ENCODE measurements around the gene MRPL3.

Gene MRPL3

DNA sequence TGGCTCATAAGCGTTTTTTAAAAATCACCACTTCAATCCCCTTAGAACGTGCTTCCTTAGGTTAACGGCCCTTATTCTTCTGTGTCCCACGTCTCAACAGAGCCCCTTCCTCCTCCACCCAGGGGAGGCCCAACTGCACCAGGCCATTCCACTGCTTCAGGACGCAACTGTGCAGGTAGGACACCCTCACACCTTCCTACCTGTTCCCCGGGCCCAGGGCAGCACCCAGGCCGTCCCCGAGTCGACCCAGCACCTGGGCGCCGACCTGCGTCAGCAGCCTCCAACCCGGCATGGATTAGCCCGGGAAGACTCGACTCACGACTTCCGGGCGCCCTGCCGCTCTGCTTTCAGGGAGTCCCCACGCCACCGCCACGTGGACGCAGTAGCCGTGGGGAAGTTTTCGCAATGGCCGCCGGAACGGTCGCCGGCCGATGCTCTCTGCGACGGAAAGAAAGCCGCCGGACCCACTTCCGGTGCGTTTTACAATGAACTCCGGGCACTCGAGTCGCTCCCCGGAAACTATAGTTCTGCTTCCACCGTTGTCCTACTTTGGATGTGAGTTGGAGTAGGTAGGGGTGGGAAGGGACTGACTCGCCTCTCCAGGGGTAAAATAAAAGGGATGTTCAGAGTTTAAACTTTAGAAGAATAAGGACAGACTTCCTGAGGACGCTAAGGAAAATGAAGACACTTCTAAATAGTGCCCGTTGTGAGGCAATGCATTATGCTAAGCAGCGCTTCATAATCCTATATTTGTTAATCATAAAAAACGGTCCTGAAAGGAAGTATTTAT is at the start of gene MRPL3:
TSS of gene MRPL3 (minus strand) at position 442 of the 790 bp plus-strand sequence. CDS start at position 292, 150 bp downstream.
- peak; percentile 96 for DNase-seq

DNA sequence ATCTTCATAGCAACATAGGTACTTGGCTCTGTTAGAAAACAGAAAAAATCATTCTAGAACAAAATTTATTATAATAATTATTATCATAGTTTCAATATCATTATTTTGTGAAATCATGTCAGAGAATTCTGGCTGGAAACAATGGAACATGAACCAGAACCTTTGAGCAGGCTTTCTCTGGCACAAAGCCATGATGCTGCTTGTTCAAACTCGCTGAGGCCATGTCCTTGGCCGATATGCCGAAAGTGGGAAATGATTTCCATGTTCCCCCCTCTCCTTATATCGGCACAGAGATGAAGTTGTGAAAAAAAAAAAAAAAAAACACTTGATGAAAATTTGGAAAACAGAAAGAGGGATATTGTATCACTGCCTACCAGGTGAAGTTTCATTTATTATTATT is 49.0 kb upstream of the MRPL3 start:
- no peak for DNase-seq

DNA sequence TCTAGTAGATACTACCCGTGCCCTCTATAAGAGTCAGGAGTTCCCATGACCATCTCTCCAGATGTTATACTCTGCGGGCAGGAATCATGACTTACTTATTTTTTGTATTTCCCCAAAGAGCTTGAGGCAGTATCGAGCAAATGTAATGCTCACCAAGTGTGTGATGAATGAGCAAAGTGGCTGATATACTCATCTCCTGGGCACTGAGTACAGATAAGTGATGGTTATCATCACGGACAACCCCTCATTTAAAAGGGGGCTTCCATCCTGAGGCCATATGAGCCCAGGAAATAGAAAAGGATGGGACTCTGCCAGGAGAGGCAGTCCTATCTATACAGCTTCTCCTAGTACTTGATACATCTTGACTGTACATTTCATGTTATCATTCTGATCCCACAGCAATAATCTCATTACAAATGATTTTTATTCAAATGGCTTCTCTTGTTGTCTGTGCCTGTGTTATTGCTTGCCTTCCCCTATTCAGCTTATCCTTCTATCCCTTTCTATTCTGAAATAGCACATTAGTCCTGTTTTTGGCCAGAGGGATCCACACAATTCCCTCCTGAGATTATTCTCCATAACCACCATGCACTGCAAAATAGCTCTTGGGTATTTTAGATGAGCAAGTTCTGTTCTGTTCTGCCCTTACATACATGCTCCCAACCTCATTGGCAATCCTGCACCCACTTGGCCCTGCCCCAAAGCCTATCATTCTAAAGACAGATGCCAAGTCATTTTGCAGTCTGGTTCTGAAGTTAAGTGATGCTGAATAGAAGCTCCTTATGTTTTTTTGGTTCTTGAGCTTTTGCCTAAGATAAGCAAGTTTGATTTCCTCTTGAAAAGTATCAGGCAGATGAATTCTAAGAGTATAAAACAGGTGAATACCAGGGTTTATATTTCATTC is 48.0 kb upstream of the MRPL3 start:
- no peak for DNase-seq

- peak; percentile 38 for DNase-seq
Observed at GRCh38 chr3:131549340-131549739, 46.6 kb upstream of the MRPL3 start.

GRCh38 chr3:131547585-131547984 is 44.8 kb upstream of the MRPL3 start:
- DNase-seq: no peak

- DNase-seq: no peak
Observed at GRCh38 chr3:131546441-131546840, 43.7 kb upstream of the MRPL3 start.

GRCh38 chr3:131544557-131544956 is 41.8 kb upstream of the MRPL3 start:
- DNase-seq: no peak

GRCh38 chr3:131543714-131544113 is 40.9 kb upstream of the MRPL3 start:
- no peak for DNase-seq

DNA sequence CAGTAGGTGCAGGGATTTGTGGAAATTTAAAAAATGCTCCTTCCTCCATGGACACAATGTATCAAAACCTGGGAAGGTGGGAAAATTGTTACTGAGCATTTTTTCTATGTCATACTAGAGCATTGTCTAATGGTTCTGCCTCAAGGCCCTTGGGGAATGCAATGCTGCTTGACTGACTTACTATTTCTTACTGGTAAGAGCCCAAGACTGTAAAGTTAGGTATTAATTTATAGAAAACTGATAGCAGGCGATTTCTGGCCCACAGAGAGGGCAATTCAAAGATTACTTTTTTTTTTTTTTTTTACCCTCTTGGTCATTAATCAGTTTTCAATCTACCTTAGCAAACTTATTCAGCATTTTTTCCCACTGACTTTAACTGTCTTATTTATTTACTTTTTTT is 38.5 kb upstream of the MRPL3 start:
- no peak for DNase-seq

GRCh38 chr3:131540821-131541220 is 38.0 kb upstream of the MRPL3 start:
- DNase-seq: no peak

- DNase-seq: no peak
Observed at GRCh38 chr3:131540143-131540542, 37.4 kb upstream of the MRPL3 start.

DNA sequence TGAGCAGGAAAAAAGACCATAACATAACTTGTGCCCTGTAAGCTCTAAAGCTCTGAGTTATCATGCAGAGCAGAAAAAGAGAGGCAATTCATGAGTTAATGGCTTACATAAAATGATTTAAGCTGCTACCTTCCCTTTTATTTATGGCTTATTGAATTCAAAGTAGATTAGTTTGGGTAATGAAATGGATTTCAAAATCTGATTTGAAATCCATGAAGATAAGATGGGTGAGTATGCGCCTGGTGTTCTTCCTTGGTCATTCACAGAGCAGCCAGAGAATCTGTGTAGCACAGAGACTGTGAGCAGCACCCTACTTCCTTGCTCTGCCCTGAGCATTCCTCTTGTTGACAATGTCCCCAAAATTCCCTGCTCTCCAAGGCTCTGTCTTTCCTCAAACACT is 36.2 kb upstream of the MRPL3 start:
- DNase-seq: no peak

GRCh38 chr3:131537531-131537930 is 34.8 kb upstream of the MRPL3 start:
- no peak for DNase-seq

DNA sequence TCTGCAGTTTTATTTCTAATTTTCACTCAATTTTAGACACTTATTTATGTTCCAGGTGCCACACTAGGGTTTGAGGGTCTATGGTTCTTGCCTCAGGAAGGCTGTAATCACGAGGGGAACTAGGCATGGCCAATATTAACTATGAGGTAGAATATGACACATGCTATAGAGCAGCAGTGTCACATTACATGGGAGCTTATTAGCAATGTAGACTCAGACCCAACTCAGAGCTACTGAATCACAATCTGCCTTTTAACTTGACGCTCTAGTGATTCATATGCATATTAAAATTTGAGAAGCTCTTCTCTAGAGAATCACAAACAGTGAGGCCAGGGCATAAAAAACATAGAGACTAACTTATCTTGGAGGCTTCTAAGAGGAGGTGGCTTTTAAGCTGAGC is 32.8 kb upstream of the MRPL3 start:
- no peak for DNase-seq

DNA sequence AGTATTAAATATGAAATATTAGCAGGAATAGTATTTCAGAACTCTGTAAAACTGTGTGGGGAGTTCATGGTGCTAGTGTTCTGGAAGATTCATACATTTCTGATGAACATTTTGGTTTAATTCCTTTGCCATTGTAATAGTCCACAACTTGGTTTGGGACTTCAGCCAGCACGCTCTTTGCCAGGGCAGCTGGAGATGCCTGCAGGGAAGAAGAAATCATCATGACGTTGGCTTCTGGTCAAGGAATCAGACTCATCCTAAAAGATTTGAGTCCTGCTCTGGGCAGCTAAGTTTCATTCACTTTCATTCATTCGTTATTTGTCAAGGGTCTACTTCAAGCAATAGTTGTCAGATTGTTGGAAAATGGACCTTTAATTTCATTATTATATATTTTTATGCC is 32.4 kb upstream of the MRPL3 start:
- no peak for DNase-seq

- DNase-seq: no peak
Observed at GRCh38 chr3:131532645-131533044, 29.9 kb upstream of the MRPL3 start.

DNA sequence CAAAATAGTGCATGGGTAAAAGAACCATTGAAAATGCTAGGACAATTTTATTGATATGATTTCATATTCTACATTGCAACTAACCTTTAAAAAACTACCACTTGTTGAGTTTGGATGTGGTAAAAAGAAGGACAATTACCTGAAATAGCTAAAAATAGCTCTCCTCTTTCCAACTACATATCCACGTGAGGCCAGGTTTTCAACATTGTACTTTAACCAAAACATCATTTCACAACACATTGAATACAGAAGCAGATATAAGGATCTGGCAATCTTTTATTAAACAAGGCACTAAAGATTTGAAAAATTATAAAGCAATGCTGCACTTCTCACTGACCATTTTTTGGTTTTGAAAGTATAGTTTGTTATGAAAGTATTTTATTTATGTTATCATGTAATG is 28.1 kb upstream of the MRPL3 start:
- DNase-seq: no peak

DNA sequence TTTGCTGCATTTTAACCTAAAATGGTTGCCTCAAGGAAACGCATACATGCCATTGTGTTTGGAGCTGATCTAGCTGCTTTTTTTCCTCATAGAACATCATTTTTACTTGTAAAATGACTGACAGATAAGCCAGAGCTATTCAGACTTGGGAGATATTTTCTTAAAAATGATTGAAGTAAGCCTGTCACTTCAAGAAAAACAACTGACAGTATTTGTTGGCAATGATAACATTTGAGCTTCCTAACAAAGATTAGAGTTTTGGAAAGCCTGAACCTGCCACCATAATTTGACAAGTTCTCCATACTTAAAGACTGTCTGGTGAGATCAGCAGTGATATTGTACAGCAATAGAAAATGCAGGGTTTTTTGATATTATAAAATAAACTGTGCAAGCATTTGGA is 27.6 kb upstream of the MRPL3 start:
- DNase-seq: no peak

GRCh38 chr3:131526801-131527347 is 24.1 kb upstream of the MRPL3 start:
- DNase-seq: peak; percentile 11

GRCh38 chr3:131518680-131519079 is 15.9 kb upstream of the MRPL3 start:
- DNase-seq: no peak

DNA sequence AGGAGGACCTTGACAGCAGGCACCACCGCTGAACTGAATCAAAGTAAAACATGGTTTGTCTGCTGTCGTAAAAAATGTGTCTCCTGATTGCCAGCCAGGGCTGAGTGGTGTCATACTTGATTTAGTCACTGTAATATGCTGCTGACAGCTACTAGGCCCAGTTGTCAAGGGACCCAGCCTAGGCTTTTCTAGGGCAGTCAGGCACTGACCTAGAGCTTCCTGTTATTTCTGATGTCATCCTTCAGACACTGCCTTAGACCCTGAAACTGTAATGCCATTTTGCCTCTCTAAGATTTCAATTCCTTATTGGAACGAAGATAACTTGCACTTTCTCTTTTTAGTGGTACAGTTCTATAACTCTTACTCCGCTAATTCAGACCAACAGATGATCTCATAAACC is 2.6 kb upstream of the MRPL3 start:
- no peak for DNase-seq

DNA sequence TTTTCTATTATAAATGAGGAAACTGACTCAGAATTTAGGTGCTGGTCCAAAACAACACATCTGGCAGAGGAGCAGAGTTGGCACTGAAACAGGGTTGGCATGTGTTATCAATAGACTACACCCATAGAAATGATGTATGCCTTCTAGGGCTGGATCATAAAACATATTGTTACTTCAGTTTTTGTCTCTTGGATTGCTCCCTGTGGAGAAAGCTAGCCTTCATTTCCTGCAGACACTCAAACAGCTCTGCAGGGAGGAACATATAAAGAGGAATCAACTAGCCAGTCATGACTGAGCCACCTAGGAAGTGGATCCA is 507 bp upstream of the MRPL3 start:
- no peak for DNase-seq

DNA sequence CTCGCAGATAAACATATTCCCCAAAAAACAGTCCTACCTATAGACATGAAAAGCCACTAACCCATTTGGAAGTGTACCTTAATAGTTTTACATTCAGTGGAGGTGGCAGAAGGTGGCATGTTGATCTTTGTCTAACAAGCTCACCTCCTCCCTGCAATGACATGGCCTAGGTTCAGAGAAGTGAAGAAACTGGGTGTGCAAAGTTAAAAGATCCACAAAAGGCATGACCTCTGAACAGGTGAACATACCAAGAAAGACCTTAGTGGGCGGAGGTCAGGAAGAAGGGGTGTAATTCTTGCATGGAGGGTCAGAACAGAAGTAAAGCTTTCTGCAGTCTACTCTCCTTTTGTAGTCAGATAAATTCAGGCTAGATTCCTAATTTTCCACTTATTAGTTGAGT is 822 bp downstream of the MRPL3 start:
- DNase-seq: peak; percentile 34

GRCh38 chr3:131494706-131495105 is 8.1 kb downstream of the MRPL3 start:
- DNase-seq: no peak
